Osteocyte (in vitro differentiated cells): ENCODE results near the gene RCSD1. TPM values are rescaled to one million over a fixed set of nuclear protein-coding genes. Genes with fewer than 3 reads are reported as not detected.

Experiments used
- DNase-seq: peaks from one replicate; pipeline ENCODE4 v3.0.0; 2021; ENCODE audit warnings: mixed read lengths; ENCODE audit not compliant: unreplicated experiment; ENCODE audit errors: extremely low spot score
- H3K27ac Mint-ChIP-seq: one replicate; pipeline ENCODE4 v1.8.0; 2021; ENCODE audit warnings: mild to moderate bottlenecking, mixed read lengths; ENCODE audit not compliant: unreplicated experiment
- H3K27me3 Mint-ChIP-seq: one replicate; pipeline ENCODE4 v1.8.0; 2021; ENCODE audit warnings: mixed read lengths; ENCODE audit not compliant: unreplicated experiment
- H3K36me3 Mint-ChIP-seq: one replicate; pipeline ENCODE4 v1.8.0; 2021; ENCODE audit warnings: mixed read lengths; ENCODE audit not compliant: unreplicated experiment
- H3K4me1 Mint-ChIP-seq: one replicate; pipeline ENCODE4 v1.8.0; 2021; ENCODE audit warnings: mixed read lengths; ENCODE audit not compliant: unreplicated experiment
- H3K4me3 Mint-ChIP-seq: one replicate; pipeline ENCODE4 v1.8.0; 2021; ENCODE audit warnings: mild to moderate bottlenecking, moderate library complexity, mixed read lengths; ENCODE audit not compliant: unreplicated experiment
- H3K9me3 Mint-ChIP-seq: one replicate; pipeline ENCODE4 v1.8.0; 2021; ENCODE audit warnings: mixed read lengths; ENCODE audit not compliant: unreplicated experiment
- total RNA-seq: library from RNA; stranded (reverse); gene quantifications from 2 replicates; pipeline ENCODE4 v1.2.1, GENCODE V29; 2021
- TF ChIP-seq, protein P1 (sequence below): fragments of 200-600 bp; sonication (generic); IDR thresholded peaks from 2 replicates; pipeline ENCODE4 v1.5.0; 2021; ENCODE audit warnings: antibody characterized with exemption, mild to moderate bottlenecking, moderate library complexity

Gene RCSD1
- total RNA-seq, 1 donor from 2014 or later = not detected

DNA sequence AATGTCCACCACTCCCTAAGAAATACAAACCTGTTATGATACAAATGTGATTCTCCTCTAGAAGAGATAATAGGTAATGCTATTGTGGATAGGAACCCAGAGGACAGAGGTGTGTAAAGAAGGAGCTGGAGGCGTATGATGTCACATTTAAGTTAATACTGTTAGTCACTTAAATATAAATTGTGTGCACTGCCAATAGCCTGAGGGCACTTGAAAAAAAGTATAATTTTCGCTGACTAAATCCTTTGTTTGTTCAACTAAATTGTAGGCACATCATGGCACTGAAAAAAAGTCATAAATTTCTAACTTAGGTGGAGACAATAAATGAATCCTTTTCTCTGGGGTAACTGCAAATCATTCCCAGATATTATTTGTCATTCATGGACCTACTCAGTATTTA lies 4.4 kb downstream of the RCSD1 start:
- Mint-ChIP-seq H3K27me3 (peaks cover 17% of the 10 kb centered on the region), H3K4me3 (no peak overlapping the region), H3K4me1 (peaks cover 22% of the 10 kb centered on the region), H3K9me3 (no peaks in the 10 kb centered on the region), H3K27ac (no peak overlapping the region), H3K36me3 (no peaks in the 10 kb centered on the region)
- TF ChIP-seq, protein P1, sequence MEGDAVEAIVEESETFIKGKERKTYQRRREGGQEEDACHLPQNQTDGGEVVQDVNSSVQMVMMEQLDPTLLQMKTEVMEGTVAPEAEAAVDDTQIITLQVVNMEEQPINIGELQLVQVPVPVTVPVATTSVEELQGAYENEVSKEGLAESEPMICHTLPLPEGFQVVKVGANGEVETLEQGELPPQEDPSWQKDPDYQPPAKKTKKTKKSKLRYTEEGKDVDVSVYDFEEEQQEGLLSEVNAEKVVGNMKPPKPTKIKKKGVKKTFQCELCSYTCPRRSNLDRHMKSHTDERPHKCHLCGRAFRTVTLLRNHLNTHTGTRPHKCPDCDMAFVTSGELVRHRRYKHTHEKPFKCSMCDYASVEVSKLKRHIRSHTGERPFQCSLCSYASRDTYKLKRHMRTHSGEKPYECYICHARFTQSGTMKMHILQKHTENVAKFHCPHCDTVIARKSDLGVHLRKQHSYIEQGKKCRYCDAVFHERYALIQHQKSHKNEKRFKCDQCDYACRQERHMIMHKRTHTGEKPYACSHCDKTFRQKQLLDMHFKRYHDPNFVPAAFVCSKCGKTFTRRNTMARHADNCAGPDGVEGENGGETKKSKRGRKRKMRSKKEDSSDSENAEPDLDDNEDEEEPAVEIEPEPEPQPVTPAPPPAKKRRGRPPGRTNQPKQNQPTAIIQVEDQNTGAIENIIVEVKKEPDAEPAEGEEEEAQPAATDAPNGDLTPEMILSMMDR = no peak
- no peak for DNase-seq

- Mint-ChIP-seq H3K27ac (no peak overlapping the region), H3K9me3 (no peaks in the 10 kb centered on the region), H3K4me1 (peaks cover 18% of the 10 kb centered on the region), H3K4me3 (no peak overlapping the region), H3K36me3 (no peaks in the 10 kb centered on the region), H3K27me3 (peaks cover 13% of the 10 kb centered on the region)
- no peak for DNase-seq
- TF ChIP-seq, protein P1 = no peak
Measured at GRCh38 chr1:167635156-167635648, 5.2 kb downstream of the RCSD1 start.

DNA sequence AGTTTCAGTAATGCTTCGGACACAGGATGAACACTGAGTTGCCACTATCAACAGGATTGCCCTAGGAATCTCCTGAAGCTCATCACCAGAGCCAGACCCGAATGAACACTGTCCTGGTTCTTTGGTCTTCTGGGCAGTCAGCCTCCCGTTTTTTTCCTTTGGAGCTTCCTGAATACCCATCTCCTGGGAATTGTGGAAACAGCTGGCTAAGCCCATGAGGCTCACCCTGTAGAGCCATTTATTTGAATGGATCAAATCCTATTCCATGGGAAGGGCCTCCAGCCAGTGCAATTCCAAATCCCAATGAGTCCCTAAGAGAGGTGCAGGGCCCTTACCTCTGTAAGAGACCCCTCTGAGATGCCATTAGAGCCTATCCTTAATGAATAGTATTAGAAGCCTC lies 5.9 kb downstream of the RCSD1 start:
- H3K27me3 Mint-ChIP-seq = peaks cover 9% of the 10 kb centered on the region
- H3K4me1 Mint-ChIP-seq = peaks cover 13% of the 10 kb centered on the region
- H3K27ac Mint-ChIP-seq = no peak overlapping the region
- no peak for DNase-seq
- H3K9me3 Mint-ChIP-seq = no peaks in the 10 kb centered on the region
- no peak overlapping the region for H3K4me3 Mint-ChIP-seq
- H3K36me3 Mint-ChIP-seq = no peaks in the 10 kb centered on the region
- TF ChIP-seq, protein P1 = no peak

DNA sequence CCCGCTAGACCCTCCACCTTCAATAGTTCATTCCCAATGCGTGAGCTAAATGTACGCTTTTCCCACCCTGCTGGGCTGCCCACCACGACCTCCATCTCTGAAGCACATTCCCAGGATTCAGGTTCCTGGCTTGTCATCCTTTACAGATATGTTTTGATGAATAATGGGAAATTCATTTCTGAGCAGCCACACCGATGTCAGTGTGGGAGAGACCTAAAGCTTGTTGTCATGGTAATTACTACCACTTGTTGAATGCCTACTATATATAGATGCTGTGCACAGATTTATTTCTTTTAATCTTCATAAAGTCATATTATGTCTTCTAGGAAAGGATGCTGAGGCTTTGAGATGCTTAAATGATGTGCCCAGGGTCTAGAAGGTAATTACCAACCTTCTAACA lies 8.0 kb downstream of the RCSD1 start:
- no peak for DNase-seq
- Mint-ChIP-seq H3K4me3 (no peak overlapping the region), H3K36me3 (no peaks in the 10 kb centered on the region), H3K4me1 (peaks cover 11% of the 10 kb centered on the region), H3K27ac (no peak overlapping the region), H3K9me3 (no peaks in the 10 kb centered on the region), H3K27me3 (peaks cover 16% of the 10 kb centered on the region)
- TF ChIP-seq, protein P1 = no peak

DNA sequence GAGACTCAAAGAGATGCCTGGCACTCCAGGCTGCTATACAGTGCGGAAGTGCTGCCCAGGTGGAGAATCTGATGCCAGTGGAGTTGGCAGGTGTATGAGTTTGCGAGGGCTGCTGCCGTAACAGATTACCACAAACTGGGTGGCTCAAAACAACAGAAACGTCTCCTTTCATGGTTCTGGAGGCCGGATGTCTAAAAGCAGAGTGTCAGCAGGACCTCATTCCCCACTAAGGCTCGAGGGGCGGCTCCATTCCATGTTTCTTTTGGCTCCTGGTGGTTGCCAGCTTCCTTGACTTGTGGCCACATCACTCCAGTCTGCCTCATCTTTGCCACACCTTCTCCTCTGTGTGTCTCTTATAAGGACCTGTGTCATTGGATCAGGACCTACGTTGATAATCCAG lies 10.0 kb downstream of the RCSD1 start:
- Mint-ChIP-seq H3K4me3 (no peak overlapping the region), H3K4me1 (peaks cover 2% of the 10 kb centered on the region), H3K9me3 (no peaks in the 10 kb centered on the region), H3K36me3 (no peaks in the 10 kb centered on the region), H3K27ac (no peak overlapping the region), H3K27me3 (peaks cover 17% of the 10 kb centered on the region)
- no peak for DNase-seq
- TF ChIP-seq, protein P1 = no peak
